ENCODE data around the gene CNTN4.

Gene CNTN4

DNA sequence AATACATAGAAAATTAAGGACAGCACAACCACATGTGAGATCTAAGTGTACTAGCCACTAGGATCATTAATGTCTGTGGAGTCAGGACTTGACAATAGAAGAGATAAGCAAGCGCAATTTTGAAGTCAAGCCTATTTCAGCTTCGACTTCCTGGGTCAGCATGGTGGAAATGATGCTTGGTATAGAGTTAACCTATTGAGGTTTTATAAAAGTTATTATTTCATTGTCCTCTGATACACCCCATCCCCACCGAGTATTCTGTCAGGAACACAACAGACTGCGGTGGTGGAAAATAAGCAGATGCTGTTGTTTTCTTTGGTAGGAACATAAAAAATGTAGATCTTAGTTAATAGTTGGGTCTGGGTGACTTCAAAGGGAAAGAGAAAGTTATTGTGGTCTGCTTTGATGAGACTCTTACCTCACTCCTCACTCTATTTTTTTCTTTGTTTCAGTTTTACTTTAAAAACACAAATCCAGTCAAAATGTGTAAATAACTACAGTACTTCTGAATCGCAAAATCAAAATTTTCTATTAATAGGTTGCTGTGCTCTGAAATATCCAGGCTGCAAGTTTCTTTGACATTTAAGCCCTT, 929.4 kb downstream of the CNTN4 start:
- no peak overlapping the region for H3K4me3 ChIP-seq (ENCODE audit: control insufficient read depth, low read depth, low read length)
- no peak for DNase-seq (ENCODE audit: low read depth)
- TF ChIP-seq, protein P1, sequence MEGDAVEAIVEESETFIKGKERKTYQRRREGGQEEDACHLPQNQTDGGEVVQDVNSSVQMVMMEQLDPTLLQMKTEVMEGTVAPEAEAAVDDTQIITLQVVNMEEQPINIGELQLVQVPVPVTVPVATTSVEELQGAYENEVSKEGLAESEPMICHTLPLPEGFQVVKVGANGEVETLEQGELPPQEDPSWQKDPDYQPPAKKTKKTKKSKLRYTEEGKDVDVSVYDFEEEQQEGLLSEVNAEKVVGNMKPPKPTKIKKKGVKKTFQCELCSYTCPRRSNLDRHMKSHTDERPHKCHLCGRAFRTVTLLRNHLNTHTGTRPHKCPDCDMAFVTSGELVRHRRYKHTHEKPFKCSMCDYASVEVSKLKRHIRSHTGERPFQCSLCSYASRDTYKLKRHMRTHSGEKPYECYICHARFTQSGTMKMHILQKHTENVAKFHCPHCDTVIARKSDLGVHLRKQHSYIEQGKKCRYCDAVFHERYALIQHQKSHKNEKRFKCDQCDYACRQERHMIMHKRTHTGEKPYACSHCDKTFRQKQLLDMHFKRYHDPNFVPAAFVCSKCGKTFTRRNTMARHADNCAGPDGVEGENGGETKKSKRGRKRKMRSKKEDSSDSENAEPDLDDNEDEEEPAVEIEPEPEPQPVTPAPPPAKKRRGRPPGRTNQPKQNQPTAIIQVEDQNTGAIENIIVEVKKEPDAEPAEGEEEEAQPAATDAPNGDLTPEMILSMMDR (conservative IDR thresholded peaks at IDR 0.05; ENCODE audit: control insufficient read depth, insufficient read depth, low read depth, low read length): no peak

DNA sequence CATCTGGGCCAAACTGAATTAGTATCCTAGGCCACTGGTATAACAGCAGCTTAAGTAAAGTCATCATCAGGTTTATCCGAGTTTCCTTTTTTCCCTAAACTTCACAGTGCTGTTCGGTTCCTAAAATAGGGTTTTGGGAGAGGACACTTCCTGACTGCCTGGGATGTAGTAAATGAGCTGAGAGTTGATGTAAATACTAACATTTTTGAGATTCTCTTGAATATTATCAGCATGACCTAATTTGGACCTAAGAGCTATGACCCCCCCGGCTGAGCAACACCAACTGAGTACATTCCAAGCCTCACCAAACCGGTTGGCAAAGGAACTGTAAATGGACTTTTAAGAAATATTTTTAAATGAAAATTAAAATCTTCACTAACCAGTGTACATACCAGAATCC, 932.7 kb downstream of the CNTN4 start:
- H3K4me3 ChIP-seq (ENCODE audit: control insufficient read depth, low read depth, low read length): no peak overlapping the region
- TF ChIP-seq, protein P1 (conservative IDR thresholded peaks at IDR 0.05; ENCODE audit: control insufficient read depth, insufficient read depth, low read depth, low read length): no peak
- DNase-seq (ENCODE audit: low read depth): no peak

DNA sequence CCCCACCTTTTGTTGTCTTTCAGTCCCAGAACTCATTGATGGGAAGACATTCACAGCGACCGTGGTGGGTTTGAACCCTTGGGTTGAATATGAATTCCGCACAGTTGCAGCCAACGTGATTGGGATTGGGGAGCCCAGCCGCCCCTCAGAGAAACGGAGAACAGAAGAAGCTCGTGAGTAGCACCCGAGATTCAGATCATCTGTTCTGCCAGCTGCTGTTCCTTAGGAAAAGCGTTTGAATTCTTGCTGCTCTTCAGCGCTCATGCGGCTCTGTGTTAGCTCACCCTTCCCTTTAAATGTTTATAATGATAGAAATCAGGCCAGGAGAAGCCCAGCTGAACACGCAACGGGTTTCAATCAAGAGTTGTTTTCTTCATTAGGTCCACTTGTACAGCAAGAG, 938.5 kb downstream of the CNTN4 start:
- H3K4me3 ChIP-seq (ENCODE audit: control insufficient read depth, low read depth, low read length): no peak overlapping the region
- TF ChIP-seq, protein P1 (conservative IDR thresholded peaks at IDR 0.05; ENCODE audit: control insufficient read depth, insufficient read depth, low read depth, low read length): no peak
- no peak for DNase-seq (ENCODE audit: low read depth)

DNA sequence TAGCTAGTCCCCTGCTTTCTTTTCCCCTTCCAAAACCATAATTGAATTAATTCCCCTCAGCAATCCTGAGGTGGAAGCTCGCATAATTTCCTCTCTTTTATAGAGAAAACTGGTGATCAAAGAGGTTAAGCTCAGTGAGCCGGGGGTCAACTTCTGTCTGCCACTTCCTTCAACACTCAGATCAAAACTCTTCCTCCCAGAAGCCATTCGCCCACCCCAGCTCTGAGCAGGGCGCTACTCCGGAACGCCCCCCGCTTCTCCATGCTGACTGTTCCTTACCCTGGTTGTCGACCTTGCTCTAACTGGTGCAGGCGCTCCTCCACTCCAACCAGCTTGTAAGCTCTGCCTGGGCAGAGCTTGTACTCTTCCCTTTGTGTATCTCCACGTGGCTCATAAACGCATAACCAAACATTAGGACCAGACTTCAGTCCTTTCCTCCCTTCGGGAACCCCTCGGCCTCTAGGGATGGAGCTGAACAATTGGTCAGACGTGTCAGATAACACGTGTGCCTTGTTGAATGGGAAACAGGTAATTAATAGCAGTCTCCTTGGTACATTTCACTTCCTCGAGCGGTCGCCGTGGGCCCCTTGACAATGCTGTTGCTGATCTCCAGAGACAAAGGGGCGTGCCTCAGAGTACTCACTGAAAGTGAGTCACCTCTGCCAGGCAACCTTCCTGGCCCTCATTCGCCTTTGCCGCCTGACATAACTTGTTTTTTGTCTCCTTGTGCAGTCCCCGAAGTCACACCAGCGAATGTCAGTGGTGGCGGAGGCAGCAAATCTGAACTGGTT, 939.7 kb downstream of the CNTN4 start:
- no peak for DNase-seq (ENCODE audit: low read depth)
- TF ChIP-seq, protein P1 (conservative IDR thresholded peaks at IDR 0.05; ENCODE audit: control insufficient read depth, insufficient read depth, low read depth, low read length): no peak
- H3K4me3 ChIP-seq (ENCODE audit: control insufficient read depth, low read depth, low read length): no peak overlapping the region

DNA sequence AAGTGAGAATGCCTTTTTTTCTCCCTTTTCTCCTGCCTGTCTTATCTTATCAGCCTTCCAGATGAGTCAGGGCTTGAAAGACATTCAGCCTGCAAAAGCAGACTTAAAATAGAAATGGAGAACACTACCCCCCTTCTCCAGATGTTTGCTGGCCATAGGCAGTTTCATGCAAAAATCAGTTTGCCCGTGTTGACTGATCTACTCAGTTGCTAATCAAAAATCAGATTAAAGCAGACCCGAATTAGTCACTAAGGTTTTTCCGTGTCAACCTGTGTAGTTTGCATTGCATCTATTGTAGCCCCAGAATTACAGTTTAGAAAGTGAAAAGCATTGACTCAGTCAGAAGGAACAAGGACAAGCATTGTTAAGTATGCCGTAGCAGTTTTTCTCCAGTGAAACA, 955.3 kb downstream of the CNTN4 start:
- no peak overlapping the region for H3K4me3 ChIP-seq (ENCODE audit: control insufficient read depth, low read depth, low read length)
- no peak for DNase-seq (ENCODE audit: low read depth)
- TF ChIP-seq, protein P1 (conservative IDR thresholded peaks at IDR 0.05; ENCODE audit: control insufficient read depth, insufficient read depth, low read depth, low read length): no peak

DNA sequence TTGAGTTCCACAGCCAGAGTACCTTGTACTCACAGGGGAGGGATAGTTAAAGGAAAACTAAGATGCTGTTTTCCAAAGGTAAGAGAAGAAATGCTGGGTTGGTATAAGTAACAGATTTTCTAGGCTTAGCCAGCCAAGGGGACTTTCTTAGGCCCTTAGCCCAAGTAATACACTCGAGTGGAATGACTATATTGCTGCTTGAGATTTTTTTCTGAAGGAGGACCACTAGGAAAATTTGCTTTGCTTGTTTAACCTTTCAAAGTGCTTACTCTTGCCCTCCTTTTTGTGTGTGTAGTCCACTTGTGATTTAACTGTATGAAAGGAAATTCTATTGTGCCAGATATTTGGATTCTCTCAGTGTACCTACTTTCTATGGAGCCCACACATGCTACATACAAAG, 961.0 kb downstream of the CNTN4 start:
- no peak overlapping the region for H3K4me3 ChIP-seq (ENCODE audit: control insufficient read depth, low read depth, low read length)
- TF ChIP-seq, protein P1 (conservative IDR thresholded peaks at IDR 0.05; ENCODE audit: control insufficient read depth, insufficient read depth, low read depth, low read length): no peak

More for the DNA sequence above, 961.0 kb downstream of the CNTN4 start:
- no peak for DNase-seq (ENCODE audit: low read depth)
